ENCODE results near the gene DUSP5. TPM values are rescaled to one million over a fixed set of nuclear protein-coding genes. Genes with fewer than 3 reads are reported as not detected.
"Not testable (repeated sequence)": the region's sequence is repeated elsewhere in the genome, so short reads cannot be mapped to it uniquely, and the experiment has no call there.

Gene DUSP5
- total RNA-seq, 1 experiment from 2014 or later = 30.1 TPM

GRCh38 chr10:110470541-110470940 is 27.2 kb upstream of the DUSP5 start:
- DNase-seq (ENCODE audit: low read depth, low spot score); H3K4me3 ChIP-seq (ENCODE audit: low read depth in 2 of 2, low read length in 2 of 2); POLR2A ChIA-PET; ATAC-seq; in situ Hi-C loops (cut with HindIII; ENCODE audit: low pct_unique_long_range_greater_than_20kb, low sequenced_read_pairs); H3K36me3 ChIP-seq (ENCODE audit: control insufficient read depth, insufficient read depth, low read length); H3K27me3 ChIP-seq (ENCODE audit: control insufficient read depth, insufficient read depth, low read length); H3K27ac ChIP-seq (ENCODE audit: low read length); H3K4me1 ChIP-seq (ENCODE audit: control insufficient read depth, insufficient read depth, low read length); CTCF ChIA-PET; BruUV-seq (replicated peaks); intact Hi-C loops (cut with micrococcal nuclease; ENCODE audit: unreplicated experiment); H3K9me3 ChIP-seq (ENCODE audit: control insufficient read depth, insufficient read depth, low read depth, low read length): not testable (repeated sequence)

DNA sequence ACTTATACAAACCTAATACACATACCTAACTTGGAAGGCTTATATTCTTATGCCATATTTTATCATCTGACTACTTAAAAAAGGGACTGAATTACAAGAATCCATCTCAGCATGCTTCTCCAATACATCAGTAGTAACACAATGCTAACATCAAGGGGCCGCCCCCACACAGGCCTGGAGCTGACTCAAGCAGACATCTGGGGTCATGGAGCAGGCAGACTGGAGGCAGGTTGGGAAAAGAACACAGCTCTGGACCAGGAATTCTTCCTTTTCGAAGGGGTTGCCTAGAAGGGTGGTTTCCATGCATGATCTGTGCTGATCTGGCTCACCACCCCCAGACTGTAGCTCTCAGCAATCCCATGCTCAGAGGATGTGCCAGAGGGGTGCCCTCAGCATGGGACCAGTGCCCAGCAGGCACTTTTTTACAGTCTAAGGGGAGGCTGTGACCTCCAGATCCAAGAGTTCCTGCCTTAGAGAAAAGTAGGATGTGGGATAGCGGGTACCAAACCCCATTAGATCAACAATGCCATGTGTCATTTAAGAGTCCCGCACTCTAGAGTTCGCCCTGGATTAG is 26.1 kb upstream of the DUSP5 start:
- ATAC-seq (peak; percentile 53; the same call in 1 of the 2 replicates), DNase-seq (ENCODE audit: low read depth, low spot score) (no peak)
- H3K9me3 ChIP-seq (ENCODE audit: control insufficient read depth, insufficient read depth, low read depth, low read length) = no peaks in the 10 kb centered on the region
- TF ChIP-seq, protein P1, sequence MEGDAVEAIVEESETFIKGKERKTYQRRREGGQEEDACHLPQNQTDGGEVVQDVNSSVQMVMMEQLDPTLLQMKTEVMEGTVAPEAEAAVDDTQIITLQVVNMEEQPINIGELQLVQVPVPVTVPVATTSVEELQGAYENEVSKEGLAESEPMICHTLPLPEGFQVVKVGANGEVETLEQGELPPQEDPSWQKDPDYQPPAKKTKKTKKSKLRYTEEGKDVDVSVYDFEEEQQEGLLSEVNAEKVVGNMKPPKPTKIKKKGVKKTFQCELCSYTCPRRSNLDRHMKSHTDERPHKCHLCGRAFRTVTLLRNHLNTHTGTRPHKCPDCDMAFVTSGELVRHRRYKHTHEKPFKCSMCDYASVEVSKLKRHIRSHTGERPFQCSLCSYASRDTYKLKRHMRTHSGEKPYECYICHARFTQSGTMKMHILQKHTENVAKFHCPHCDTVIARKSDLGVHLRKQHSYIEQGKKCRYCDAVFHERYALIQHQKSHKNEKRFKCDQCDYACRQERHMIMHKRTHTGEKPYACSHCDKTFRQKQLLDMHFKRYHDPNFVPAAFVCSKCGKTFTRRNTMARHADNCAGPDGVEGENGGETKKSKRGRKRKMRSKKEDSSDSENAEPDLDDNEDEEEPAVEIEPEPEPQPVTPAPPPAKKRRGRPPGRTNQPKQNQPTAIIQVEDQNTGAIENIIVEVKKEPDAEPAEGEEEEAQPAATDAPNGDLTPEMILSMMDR (IDR thresholded peaks at IDR 0.05) = no peak
- no peak for TF ChIP-seq POLR2AphosphoS5 (IDR thresholded peaks at IDR 0.05; ENCODE audit: low read depth, low read length)
- no peak for TF ChIP-seq SIN3A (IDR thresholded peaks at IDR 0.05; ENCODE audit: borderline replicate concordance, insufficient read depth, low read depth, low read length)
- TF ChIP-seq TCF7L2 (IDR thresholded peaks at IDR 0.05; ENCODE audit: low read depth, low read length) = no peak
- TF ChIP-seq REST (IDR thresholded peaks at IDR 0.05; ENCODE audit: insufficient read depth in 1 of 2, low read depth in 2 of 2, low read length in 1 of 2) = no peak
- ChIA-PET POLR2A (interaction anchor here (0.6 kb wide), 1 partner anchor 63 kb away, joined by 3 read pairs; no protein-coding TSS in a partner anchor), CTCF (no interaction called here)
- H3K4me3 ChIP-seq (ENCODE audit: low read depth in 2 of 2, low read length in 2 of 2) = no peak overlapping the region
- in situ Hi-C loops (cut with HindIII; ENCODE audit: low pct_unique_long_range_greater_than_20kb, low sequenced_read_pairs) = no loop called here
- H3K27ac ChIP-seq (ENCODE audit: low read length) = no peak overlapping the region
- no TSS peak for BruUV-seq (replicated peaks)
- no peaks in the 10 kb centered on the region for H3K36me3 ChIP-seq (ENCODE audit: control insufficient read depth, insufficient read depth, low read length)
- intact Hi-C loops (cut with micrococcal nuclease; ENCODE audit: unreplicated experiment) = no loop called here
- no peaks in the 10 kb centered on the region for H3K4me1 ChIP-seq (ENCODE audit: control insufficient read depth, insufficient read depth, low read length)
- H3K27me3 ChIP-seq (ENCODE audit: control insufficient read depth, insufficient read depth, low read length) = no peaks in the 10 kb centered on the region

- no peaks in the 10 kb centered on the region for H3K36me3 ChIP-seq (ENCODE audit: control insufficient read depth, insufficient read depth, low read length)
- intact Hi-C loops (cut with micrococcal nuclease; ENCODE audit: unreplicated experiment) = no loop called here
- no TSS peak for BruUV-seq (replicated peaks)
- DNase-seq (ENCODE audit: low read depth, low spot score) (no peak), ATAC-seq (peak; percentile 19; the same call in 1 of the 2 replicates)
- H3K9me3 ChIP-seq (ENCODE audit: control insufficient read depth, insufficient read depth, low read depth, low read length) = no peaks in the 10 kb centered on the region
- no peak for TF ChIP-seq TCF7L2 (IDR thresholded peaks at IDR 0.05; ENCODE audit: low read depth, low read length)
- no peak for TF ChIP-seq REST (IDR thresholded peaks at IDR 0.05; ENCODE audit: insufficient read depth in 1 of 2, low read depth in 2 of 2, low read length in 1 of 2)
- TF ChIP-seq, protein P1 (IDR thresholded peaks at IDR 0.05) = no peak
- TF ChIP-seq SIN3A (IDR thresholded peaks at IDR 0.05; ENCODE audit: borderline replicate concordance, insufficient read depth, low read depth, low read length) = no peak
- TF ChIP-seq POLR2AphosphoS5 (IDR thresholded peaks at IDR 0.05; ENCODE audit: low read depth, low read length) = no peak
- H3K27me3 ChIP-seq (ENCODE audit: control insufficient read depth, insufficient read depth, low read length) = no peaks in the 10 kb centered on the region
- ChIA-PET POLR2A (no interaction called here), CTCF (no interaction called here)
- in situ Hi-C loops (cut with HindIII; ENCODE audit: low pct_unique_long_range_greater_than_20kb, low sequenced_read_pairs) = no loop called here
- no peak overlapping the region for H3K4me3 ChIP-seq (ENCODE audit: low read depth in 2 of 2, low read length in 2 of 2)
- no peak overlapping the region for H3K27ac ChIP-seq (ENCODE audit: low read length)
- H3K4me1 ChIP-seq (ENCODE audit: control insufficient read depth, insufficient read depth, low read length) = no peaks in the 10 kb centered on the region
These were observed 23.7 kb upstream of the DUSP5 start for GRCh38 chr10:110474017-110474416.
